Glutamatergic neuron (in vitro differentiated cells): ENCODE results near the gene RCBTB1. TPM values are rescaled to one million over a fixed set of nuclear protein-coding genes. Genes with fewer than 3 reads are reported as not detected.
"Not testable (repeated sequence)": the region's sequence is repeated elsewhere in the genome, so short reads cannot be mapped to it uniquely, and the experiment has no call there.

ENCODE experiments used
- DNase-seq: peaks from one replicate; pipeline ENCODE4 v3.0.0; 2022
- H3K27ac Mint-ChIP-seq: one replicate; pipeline ENCODE4 v1.8.0; 2020; ENCODE audit warnings: mild to moderate bottlenecking, mixed read lengths, inconsistent platforms; ENCODE audit not compliant: unreplicated experiment
- H3K27me3 Mint-ChIP-seq: one replicate; pipeline ENCODE4 v1.8.0; 2020; ENCODE audit warnings: mild to moderate bottlenecking, moderate library complexity, mixed read lengths, inconsistent platforms; ENCODE audit not compliant: unreplicated experiment
- H3K36me3 Mint-ChIP-seq: one replicate; pipeline ENCODE4 v1.8.0; 2020; ENCODE audit warnings: mild to moderate bottlenecking, mixed read lengths, inconsistent platforms; ENCODE audit not compliant: unreplicated experiment
- H3K4me1 Mint-ChIP-seq: one replicate; pipeline ENCODE4 v1.8.0; 2020; ENCODE audit warnings: mild to moderate bottlenecking, low read depth, mixed read lengths, inconsistent platforms; ENCODE audit not compliant: unreplicated experiment
- H3K4me3 Mint-ChIP-seq: one replicate; pipeline ENCODE4 v1.8.0; 2020; ENCODE audit warnings: mild to moderate bottlenecking, mixed read lengths, inconsistent platforms; ENCODE audit not compliant: unreplicated experiment
- H3K9me3 Mint-ChIP-seq: one replicate; pipeline ENCODE4 v1.8.0; 2020; ENCODE audit warnings: mild to moderate bottlenecking, moderate library complexity, mixed read lengths, inconsistent platforms; ENCODE audit not compliant: unreplicated experiment
- total RNA-seq: library from RNA; stranded (reverse); fragmentation: NEBNext Ultra II Directional; extraction: Animal tissue kit (Norgen Biotek cat#: 25700); gene quantifications from one replicate; pipeline ENCODE4 v1.2.1, GENCODE V29; 2021; ENCODE audit not compliant: unreplicated experiment
- TF ChIP-seq, protein P1 (sequence below): fragments of 200-600 bp; sonication (generic); IDR thresholded peaks from one replicate; pipeline ENCODE4 v1.5.0; 2021; ENCODE audit not compliant: partially characterized antibody, unreplicated experiment

The RCBTB1 gene
- total RNA-seq, 1 donor from 2014 or later, result 46.1 TPM

DNA sequence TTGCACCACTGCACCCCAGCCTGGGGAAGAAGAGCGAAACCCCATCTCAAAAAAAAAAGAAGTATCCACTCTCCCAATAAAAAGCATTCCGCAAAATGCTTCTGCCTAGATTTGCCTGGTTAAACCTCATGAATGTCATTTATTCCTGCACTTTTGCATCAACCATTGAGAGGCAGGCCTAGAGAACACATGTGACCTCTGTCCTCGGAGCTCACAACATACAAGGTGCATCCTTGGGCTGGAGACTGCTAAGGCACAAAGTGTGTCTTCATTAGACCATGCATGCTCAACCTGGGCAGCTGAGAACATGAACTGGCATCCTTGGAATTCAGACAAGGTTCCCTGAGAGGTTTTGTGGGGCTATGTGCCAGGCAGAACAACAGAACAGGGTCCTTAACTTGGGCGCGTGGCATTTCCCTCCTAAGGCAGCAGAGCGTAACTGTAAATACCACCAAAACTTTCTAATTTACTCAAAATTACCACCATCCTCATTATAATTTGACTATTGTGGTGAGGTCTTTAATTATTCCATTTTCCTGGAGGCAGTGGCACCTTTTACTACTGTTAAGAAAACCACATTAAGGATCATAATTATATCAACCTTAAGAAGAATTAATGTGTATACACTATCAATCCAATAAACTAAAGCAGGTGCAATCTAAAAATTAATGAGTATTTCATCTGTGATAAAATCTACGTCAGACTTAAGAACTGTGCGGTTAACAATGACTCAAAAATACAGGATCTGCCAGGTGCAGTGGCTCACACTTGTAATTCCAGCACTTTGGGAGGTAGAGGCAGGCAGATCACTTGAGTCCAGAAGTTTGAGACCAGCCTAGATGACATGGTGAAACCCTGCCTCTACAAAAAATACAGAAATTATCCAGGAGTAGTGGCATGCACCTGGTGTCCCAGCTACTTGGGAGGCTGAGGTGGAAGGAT lies 13.8 kb downstream of the RCBTB1 start:
- H3K36me3 Mint-ChIP-seq, result peaks cover 6% of the 10 kb centered on the region
- H3K27ac Mint-ChIP-seq, result no peak overlapping the region
- peaks cover 2% of the 10 kb centered on the region for H3K9me3 Mint-ChIP-seq
- TF ChIP-seq, protein P1, sequence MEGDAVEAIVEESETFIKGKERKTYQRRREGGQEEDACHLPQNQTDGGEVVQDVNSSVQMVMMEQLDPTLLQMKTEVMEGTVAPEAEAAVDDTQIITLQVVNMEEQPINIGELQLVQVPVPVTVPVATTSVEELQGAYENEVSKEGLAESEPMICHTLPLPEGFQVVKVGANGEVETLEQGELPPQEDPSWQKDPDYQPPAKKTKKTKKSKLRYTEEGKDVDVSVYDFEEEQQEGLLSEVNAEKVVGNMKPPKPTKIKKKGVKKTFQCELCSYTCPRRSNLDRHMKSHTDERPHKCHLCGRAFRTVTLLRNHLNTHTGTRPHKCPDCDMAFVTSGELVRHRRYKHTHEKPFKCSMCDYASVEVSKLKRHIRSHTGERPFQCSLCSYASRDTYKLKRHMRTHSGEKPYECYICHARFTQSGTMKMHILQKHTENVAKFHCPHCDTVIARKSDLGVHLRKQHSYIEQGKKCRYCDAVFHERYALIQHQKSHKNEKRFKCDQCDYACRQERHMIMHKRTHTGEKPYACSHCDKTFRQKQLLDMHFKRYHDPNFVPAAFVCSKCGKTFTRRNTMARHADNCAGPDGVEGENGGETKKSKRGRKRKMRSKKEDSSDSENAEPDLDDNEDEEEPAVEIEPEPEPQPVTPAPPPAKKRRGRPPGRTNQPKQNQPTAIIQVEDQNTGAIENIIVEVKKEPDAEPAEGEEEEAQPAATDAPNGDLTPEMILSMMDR, result no peak
- DNase-seq, result no peak
- H3K4me1 Mint-ChIP-seq, result no peaks in the 10 kb centered on the region
- no peak overlapping the region for H3K4me3 Mint-ChIP-seq
- H3K27me3 Mint-ChIP-seq, result no peaks in the 10 kb centered on the region

DNA sequence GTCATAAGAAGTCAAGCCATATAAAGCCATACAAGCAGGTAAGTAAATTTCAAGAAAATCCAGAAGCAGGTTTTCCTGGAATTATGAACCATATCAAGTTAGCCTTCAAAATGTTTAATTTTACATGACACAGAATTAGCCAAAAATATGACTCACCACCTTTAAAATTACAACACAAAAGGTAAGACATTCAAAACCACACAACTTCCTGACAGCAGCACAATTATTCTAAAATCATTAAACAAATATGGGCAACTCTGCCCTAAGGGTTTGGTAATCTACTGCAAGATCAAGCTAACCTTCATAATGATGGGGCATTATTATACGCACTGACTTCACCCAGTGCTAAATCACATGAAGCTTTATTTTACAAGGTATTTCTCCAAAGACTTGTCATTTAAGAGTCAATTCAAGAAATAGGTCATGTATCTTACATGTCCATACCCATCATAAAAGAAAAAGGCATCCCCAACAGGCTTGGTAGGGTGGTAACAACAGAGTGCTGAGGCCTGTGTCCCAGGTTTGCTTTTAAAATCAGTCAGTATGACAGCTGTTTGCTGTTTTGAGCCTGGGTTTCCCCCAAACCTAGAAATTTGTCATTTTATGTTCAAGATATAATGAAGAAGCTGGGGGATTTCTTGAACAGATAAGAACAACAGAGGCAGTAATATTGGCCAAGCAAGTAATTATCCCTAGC lies 15.2 kb downstream of the RCBTB1 start:
- H3K27me3 Mint-ChIP-seq, result no peaks in the 10 kb centered on the region
- H3K4me1 Mint-ChIP-seq, result no peaks in the 10 kb centered on the region
- TF ChIP-seq, protein P1, result no peak

DNA sequence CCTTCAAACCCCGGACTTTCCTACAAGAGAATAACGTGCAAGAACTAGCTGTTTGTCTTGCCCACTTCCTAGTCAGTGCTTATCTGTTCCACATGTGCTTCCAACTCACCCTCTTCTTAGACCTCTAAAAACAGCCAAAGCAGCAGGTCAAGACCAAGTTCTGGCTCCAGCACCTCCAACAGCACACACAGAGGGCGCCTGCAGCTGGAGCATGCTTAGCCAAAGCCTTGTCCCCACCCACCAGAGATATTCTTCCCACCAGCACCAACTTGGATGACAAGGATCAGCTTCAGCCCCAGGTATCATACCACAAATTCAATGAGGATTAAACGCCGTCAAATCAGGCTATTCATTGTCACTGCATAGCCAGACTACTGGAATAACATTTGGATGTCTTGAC lies 17.9 kb downstream of the RCBTB1 start:
- H3K4me3 Mint-ChIP-seq, result no peak overlapping the region
- H3K9me3 Mint-ChIP-seq, result no peaks in the 10 kb centered on the region
- no peaks in the 10 kb centered on the region for H3K4me1 Mint-ChIP-seq
- peaks cover 14% of the 10 kb centered on the region for H3K36me3 Mint-ChIP-seq
- no peak for DNase-seq
- TF ChIP-seq, protein P1, result no peak
- H3K27ac Mint-ChIP-seq, result no peak overlapping the region
- no peaks in the 10 kb centered on the region for H3K27me3 Mint-ChIP-seq

More for the DNA sequence above, 15.2 kb downstream of the RCBTB1 start:
- Mint-ChIP-seq H3K4me3 (no peak overlapping the region), H3K36me3 (peaks cover 11% of the 10 kb centered on the region), H3K9me3 (no peaks in the 10 kb centered on the region), H3K27ac (no peak overlapping the region)
- DNase-seq, result no peak

DNA sequence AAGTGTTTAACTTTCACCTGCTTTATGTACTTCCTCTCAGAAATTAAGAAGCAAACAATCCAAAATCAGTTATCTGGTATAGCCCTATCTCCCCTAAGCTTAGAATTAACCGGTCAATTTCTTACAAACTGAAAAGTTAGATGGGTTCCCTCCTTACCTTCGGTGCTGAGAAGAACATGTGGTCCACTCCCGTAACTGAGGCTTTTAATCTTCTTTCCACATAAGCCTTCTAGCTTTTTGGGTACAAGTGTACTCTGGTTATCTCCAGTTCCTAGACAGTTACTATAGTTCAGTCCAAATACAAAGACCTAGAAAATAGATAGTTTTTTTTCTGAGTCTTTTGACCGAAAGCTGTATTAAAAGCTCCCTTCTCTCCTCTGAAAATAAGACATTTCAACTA lies 18.9 kb downstream of the RCBTB1 start:
- no peaks in the 10 kb centered on the region for H3K4me1 Mint-ChIP-seq
- H3K27ac Mint-ChIP-seq, result no peak overlapping the region
- TF ChIP-seq, protein P1, result no peak
- H3K36me3 Mint-ChIP-seq, result peaks cover 14% of the 10 kb centered on the region
- no peaks in the 10 kb centered on the region for H3K27me3 Mint-ChIP-seq
- H3K9me3 Mint-ChIP-seq, result no peaks in the 10 kb centered on the region
- H3K4me3 Mint-ChIP-seq, result no peak overlapping the region
- DNase-seq, result no peak

DNA sequence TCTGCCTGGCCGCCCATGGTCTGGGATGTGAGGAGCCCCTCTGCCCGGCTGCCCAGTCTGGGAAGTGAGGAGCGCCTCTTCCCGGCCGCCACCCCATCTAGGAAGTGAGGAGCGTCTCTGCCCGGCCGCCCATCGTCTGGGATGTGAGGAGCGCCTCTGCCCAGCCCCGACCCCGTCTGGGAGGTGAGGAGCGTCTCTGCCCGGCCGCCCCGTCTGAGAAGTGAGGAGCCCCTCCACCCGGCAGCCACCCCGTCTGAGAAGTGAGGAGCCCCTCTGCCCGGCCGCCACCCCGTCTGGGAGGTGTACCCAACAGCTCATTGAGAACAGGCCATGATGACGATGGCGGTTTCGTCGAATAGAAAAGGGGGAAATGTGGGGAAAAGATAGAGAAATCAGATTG lies 19.9 kb downstream of the RCBTB1 start:
- not testable (repeated sequence) for DNase-seq, H3K27ac Mint-ChIP-seq, H3K4me1 Mint-ChIP-seq, H3K4me3 Mint-ChIP-seq, H3K9me3 Mint-ChIP-seq, H3K27me3 Mint-ChIP-seq
- peaks cover 14% of the 10 kb centered on the region for H3K36me3 Mint-ChIP-seq
